GM18517 (cell line): ENCODE data around the gene EXOSC2.

ENCODE experiments used
- ATAC-seq: cut with Tn5 transposase; IDR thresholded peaks from one replicate; pipeline ENCODE4 v1.9.1; 2021; ENCODE audit warnings: mild to moderate bottlenecking, moderate library complexity; ENCODE audit not compliant: unreplicated experiment

Gene EXOSC2, protein sequence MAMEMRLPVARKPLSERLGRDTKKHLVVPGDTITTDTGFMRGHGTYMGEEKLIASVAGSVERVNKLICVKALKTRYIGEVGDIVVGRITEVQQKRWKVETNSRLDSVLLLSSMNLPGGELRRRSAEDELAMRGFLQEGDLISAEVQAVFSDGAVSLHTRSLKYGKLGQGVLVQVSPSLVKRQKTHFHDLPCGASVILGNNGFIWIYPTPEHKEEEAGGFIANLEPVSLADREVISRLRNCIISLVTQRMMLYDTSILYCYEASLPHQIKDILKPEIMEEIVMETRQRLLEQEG

DNA sequence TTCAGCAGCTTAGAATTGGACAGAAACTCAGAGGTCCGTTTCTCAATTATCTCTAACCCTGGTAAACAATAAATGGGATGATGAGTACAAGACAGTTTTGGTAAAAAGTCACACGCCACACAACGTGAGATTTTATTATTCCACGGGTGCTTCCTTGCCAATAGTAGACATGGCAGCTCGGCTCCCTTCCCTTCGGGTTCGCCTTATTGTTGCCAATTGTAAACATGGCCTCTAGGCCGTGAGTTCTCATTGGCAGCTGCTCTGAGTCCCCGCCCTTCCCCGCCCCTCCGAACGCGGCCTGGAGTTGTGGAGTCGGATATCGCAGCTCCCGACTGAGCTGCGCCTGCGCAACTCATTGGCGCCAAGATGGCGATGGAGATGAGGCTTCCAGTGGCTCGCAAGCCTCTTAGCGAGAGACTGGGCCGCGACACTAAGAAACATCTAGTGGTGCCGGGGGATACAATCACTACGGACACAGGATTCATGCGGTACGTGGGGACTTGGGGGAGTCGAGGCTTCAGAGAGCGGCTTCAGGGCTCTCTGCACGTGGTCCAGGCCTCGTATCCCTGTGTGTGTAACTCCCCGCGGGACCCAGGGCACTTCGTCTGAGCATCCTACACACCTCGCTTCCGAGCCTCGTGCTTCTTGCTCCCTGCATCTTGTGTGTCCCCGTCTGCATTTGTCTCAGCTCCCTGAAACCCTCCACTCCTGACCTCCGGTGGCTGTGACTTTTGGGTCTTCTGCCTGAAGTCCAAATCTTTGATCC lies at the start of gene EXOSC2:
Gene EXOSC2, plus strand, starts transcription at position 355 of the 766 bp plus-strand sequence. Its CDS starts 12 bp downstream, at position 367.
- peak; percentile 79 for ATAC-seq

- ATAC-seq = no peak
Observed at GRCh38 chr9:130651221-130651620, 42.4 kb upstream of the EXOSC2 start.

- no peak for ATAC-seq
Observed at GRCh38 chr9:130651752-130652151, 41.8 kb upstream of the EXOSC2 start.

- ATAC-seq = no peak
Observed at GRCh38 chr9:130654879-130655278, 38.7 kb upstream of the EXOSC2 start.

DNA sequence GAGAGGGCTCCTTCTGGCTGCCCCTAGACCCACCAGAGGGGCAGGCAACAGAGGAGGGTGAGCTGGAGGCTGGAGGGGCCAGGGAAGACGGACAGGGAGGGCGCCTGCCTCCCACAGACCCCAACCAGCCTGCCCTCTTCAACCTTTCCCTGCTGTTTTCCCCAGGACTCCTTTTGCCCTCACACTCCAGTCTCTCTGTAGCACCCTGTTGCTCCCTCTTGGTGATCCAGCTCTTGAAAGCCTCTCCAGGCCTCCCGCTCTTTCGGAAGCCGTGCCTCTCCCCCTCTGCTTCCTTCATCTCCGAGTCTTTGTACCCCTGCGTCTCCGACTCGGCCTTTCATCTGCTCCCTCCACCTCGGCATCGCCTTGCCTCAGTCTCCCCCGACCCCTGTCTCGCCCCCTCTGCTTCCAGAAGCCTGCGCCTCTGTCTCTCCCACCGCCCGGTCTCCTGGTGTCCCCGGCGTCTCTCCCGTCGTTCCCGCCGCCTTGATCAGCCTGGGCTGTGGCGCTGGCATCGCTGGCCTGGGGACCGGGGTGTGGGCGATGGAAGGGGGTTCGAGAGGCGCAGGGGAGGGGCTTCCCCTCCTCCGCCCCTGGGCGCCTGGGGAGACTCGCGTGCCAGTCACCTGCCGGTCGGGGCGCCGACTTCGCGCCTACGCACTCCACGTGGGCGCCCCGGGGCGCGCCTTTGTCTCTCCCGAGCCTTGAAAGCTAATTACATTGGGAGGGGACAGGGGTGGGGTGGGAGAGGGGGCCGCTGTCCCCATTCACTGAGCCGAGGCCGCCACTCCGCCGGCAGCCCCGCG lies 34.5 kb upstream of the EXOSC2 start:
- ATAC-seq = no peak

- ATAC-seq = no peak
Observed at GRCh38 chr9:130659699-130660248, 33.8 kb upstream of the EXOSC2 start.

DNA sequence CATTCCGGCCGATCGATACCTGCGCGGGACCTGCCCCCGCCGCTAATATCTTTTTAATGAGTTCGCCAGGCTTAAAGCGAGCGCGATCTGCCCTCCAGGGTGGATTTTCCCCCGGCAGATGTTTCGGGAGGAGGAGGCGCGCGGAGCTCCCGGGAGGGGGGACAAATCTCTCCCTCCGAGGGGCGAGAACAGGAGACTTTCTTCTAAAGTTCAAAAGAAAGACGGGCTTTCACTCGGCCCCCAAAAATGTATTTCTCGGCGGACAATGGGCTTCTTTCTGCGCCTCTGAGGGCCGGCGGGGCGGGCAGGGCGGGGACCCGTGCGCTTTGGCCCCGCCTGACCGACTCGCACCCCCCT lies 33.3 kb upstream of the EXOSC2 start:
- ATAC-seq = no peak

- ATAC-seq = no peak
Observed at GRCh38 chr9:130660683-130661450, 32.7 kb upstream of the EXOSC2 start.

DNA sequence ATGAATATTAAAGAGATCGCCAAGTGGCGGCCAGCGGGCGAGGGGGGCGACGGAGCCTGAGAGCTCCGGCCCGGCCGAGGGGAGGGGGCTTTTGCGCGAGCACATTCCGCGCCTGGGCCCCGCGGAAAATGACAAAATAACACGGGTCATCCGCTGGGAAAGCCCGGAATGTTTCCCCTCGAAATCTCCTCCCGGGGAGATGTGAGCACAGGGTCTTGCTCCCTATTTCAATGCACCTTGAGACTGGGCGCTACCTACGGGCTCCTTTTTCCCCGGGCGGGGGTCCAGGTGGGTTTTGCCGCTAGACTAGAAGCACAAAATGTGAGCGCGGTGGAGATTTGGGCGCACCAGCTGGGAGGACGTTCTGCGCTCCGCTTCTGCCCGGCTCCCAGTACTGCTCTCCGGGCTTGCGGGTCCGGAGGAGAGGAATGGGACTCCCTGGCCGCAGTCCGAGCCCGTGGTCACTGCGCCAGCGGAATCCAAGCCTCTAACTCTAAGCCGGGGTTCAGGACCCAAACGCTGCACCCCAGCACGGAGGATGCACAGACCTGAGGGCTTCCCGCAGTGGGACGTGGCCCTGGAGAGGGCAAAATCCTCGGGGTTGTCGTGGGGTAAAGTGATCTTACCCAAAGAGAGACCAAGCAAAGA lies 32.0 kb upstream of the EXOSC2 start:
- no peak for ATAC-seq

GRCh38 chr9:130662099-130662969 lies 31.2 kb upstream of the EXOSC2 start:
- ATAC-seq = no peak

GRCh38 chr9:130662970-130663257 lies 30.7 kb upstream of the EXOSC2 start:
- no peak for ATAC-seq

DNA sequence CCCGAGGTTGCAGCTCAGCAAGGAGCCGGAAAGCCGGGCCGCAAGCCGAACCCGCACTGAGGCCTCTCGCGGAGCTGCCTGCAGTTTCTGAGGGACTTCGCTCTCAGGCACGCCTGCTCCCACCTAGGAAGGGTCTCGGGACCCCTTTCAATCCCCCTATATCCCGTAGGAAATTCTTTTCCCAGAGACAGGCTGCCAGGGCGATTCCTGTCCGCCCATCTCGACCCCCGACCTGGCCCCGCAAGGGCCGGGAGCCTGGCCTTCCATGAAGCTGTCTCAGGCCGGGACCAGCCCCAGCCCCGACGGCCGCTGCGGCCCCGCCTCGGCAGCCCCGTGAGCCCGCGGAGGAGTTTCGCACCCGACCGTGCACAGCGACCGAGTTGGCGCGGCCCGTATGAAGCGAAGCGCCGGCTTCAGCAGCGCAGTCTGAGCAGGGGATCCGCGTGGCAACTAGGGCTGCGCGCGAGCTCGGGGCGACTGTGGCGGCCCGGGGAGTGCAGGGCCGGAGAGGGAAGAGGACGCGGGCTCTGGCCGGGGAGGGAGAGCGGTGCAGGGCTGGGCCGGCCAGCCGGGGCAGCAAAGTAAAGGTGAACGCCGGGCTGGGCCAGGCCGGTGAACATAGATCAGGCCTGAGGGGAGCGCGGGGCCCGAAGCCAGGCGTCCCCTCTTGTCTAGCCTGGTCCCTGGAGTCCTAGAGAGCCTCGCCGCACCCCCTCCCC lies 30.2 kb upstream of the EXOSC2 start:
- ATAC-seq = no peak

- no peak for ATAC-seq
Observed at GRCh38 chr9:130663977-130664250, 29.7 kb upstream of the EXOSC2 start.

GRCh38 chr9:130664251-130665028 lies 29.1 kb upstream of the EXOSC2 start, which contains the start of gene PRDM12:
TSS of gene PRDM12 (plus strand) at chr9:130664594. CDS start at chr9:130664654, 60 bp downstream.
- ATAC-seq = no peak

DNA sequence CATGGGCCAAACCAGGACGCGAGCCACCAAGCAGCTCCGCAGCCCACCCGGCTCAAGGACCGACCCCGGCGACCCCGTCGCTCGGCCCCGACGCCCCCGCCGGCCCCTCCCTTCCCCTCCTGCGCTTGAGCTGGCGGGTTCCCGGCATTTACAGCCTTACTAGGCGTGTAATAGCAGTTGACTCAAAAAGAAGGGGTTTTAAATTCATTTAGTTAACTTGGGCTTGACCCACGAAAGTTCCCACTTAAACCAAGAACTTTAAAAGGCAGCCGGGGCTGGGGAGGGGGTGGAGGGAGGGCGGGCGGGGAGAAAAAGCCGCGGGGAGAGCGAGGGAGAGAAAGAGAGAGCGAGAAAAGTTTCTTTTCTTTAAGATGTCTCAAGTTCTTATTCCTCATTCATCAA lies 28.6 kb upstream of the EXOSC2 start:
- no peak for ATAC-seq

DNA sequence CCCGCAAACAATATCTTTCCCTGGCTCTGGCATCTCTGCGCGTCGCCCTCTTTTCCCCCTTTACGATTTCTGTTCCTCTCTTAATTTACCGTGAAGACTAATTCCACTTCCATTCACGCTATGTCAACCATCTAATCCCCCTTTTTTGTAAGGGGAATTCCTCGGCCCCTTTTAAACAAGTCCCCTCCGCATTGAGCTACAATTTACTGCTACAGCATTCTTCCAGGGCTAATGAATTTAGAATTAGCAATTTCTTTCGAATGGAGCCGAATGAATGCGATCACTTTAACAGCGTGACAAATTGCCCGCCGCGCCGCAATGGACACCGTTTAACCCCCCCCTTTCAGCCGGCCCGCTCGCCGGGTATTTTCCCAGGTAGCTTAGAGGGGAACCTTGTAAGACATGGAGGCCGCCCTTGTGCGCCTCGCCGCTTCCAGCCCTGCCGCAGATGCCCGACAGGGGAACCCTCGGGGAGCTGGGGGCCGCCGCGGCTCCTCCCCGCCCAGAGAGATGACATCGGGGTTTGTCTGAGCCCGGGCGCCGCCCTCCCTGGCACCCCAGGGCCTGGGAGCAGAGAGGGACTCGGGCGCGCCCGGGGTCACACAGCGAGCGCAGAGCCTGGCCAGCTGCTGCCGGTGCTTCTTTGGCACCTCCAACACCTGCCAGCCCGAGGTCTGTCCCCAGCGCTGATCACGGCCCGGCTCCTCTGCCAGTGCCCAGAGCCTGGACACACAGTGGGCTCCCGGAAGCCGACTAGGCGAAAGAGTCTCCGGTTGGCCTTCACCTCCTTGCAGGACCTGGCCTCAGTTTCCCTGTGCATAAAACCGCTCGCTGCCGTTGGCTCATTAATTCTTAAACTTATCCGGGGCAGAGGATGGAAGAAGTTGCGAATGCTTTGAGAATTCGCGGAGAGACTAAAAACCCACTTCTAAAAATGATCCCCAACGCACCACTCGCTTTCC lies 27.9 kb upstream of the EXOSC2 start:
- ATAC-seq = no peak
